HG03196 (cell line): ENCODE measurements around the gene KIF4B.

Source experiments
- ATAC-seq: cut with Tn5 transposase; IDR thresholded peaks from one replicate; pipeline ENCODE4 v1.9.1; 2021; ENCODE audit not compliant: unreplicated experiment

Gene KIF4B

GRCh38 chr5:155053501-155053900 is 39.9 kb downstream of the KIF4B start:
- no peak for ATAC-seq

GRCh38 chr5:155056644-155057269 is 43.2 kb downstream of the KIF4B start:
- ATAC-seq: no peak

GRCh38 chr5:155057626-155058025 is 44.1 kb downstream of the KIF4B start:
- ATAC-seq: no peak

GRCh38 chr5:155064580-155064979 is 51.0 kb downstream of the KIF4B start:
- ATAC-seq: no peak

GRCh38 chr5:155066886-155067595 is 53.5 kb downstream of the KIF4B start:
- ATAC-seq: no peak
